Esophagus muscularis mucosa (tissue), 4 donors: ENCODE data around the gene MT1G. TPM values are rescaled to one million over a fixed set of nuclear protein-coding genes. Genes with fewer than 3 reads are reported as not detected.

ENCODE experiments used
- DNase-seq: peaks from one replicate; pipeline ENCODE4 v3.0.0-alpha.2; 2017; ENCODE audit errors: extremely low spot score
- H3K27ac ChIP-seq, 4 donors: fragments of 200-600 bp; sonication (generic); replicated peaks in 1 of 4; 1 replicate in 3 of 4; 2 replicates in 1 of 4; pipeline ENCODE4 v1.5.1; 2016 to 2019; ENCODE audit warnings: mild to moderate bottlenecking in 1 of 4
- H3K27me3 ChIP-seq, 4 donors: fragments of 200-600 bp; sonication (generic); one replicate each; pipeline versions ENCODE4 v1.5.1 to v1.6.0; 2016 to 2019
- H3K36me3 ChIP-seq, 4 donors: fragments of 200-600 bp; sonication (generic); one replicate each; pipeline ENCODE4 v1.5.1; 2016 to 2019
- H3K4me1 ChIP-seq, 4 donors: fragments of 200-600 bp; sonication (generic); one replicate each; pipeline ENCODE4 v1.5.1; 2016 to 2019
- H3K4me3 ChIP-seq, 4 donors: fragments of 200-600 bp; sonication (generic); 1 replicate in 2 of 4; 2 replicates in 2 of 4; pipeline ENCODE4 v1.5.1; 2016 to 2019; ENCODE audit warnings: mild to moderate bottlenecking in 4 of 4, moderate library complexity in 1 of 4
- H3K9me3 ChIP-seq, 4 donors: fragments of 200-600 bp; sonication (generic); 1 replicate in 3 of 4; 2 replicates in 1 of 4; pipeline ENCODE4 v1.5.1; 2016 to 2019
- EP300 ChIP-seq: sonication (generic); formaldehyde crosslinking; IDR thresholded peaks from one replicate; pipeline ENCODE4 v1.6.1; 2017; ENCODE audit warnings: antibody characterized with exemption
- POLR2A ChIP-seq: fragments of 450-650 bp; IDR thresholded peaks from one replicate; pipeline ENCODE4 v1.6.1; 2017; ENCODE audit warnings: antibody characterized with exemption, moderate library complexity, mild to moderate bottlenecking, low read depth
- POLR2AphosphoS5 ChIP-seq, 2 donors: sonication (generic); formaldehyde crosslinking; IDR thresholded peaks; one replicate each; pipeline ENCODE4 v1.6.1; 2017; ENCODE audit warnings: antibody characterized with exemption in 2 of 2
- WGBS: methylation state at CpG from one replicate; pipeline ENCODE4 v1.1.5; 2018; 5-methylcytosine and 5-hydroxymethylcytosine counted together
- intact Hi-C: fragments of 100-400 bp; cut with DNase I; formaldehyde crosslinking; loops from one replicate; pipeline ENCODE4 v1.15.1; 2023
- total RNA-seq, 4 donors: library from RNA; depleted of rRNA; stranded (reverse); fragments of >200 nt; gene quantifications; one replicate each; pipeline versions ENCODE4 v1.1.0 to v1.2.1, GENCODE V29; 2016
- TF ChIP-seq, protein P1 (sequence below), 3 experiments: fragments of 200-600 bp in 2 of 3; fragments of 450-650 bp in 1 of 3; sonication (generic) in 2 of 3; IDR thresholded peaks; one replicate each; pipeline ENCODE4 v1.5.1; 2017 to 2019; ENCODE audit warnings: antibody characterized with exemption in 3 of 3, mild to moderate bottlenecking in 2 of 3, moderate library complexity in 1 of 3

The MT1G gene
- total RNA-seq, 4 donors from 2014 or later, result 4.9 to 59.0 (median 19.0) TPM; not detected in 1

DNA sequence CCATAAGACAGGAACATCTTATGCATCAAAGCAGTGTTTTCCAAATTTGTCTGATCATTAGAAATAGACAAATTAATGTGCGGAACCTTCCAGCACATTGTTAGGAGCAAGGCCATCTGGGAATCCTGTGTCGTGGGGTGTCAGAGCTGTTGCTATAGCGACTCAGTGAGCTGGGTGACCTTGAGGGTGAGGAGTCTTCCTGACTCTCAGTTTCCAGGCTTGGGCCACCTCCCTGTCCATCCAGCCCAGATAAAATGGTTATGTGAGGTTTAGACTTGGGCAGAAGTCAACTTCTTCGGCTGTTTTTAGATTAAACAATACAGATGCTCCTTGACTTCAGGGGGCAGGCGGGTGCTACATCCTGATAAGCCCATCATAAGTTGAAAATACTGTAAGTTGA is 35.0 kb upstream of the MT1G start:
- no peak for TF ChIP-seq EP300
- TF ChIP-seq, protein P1, sequence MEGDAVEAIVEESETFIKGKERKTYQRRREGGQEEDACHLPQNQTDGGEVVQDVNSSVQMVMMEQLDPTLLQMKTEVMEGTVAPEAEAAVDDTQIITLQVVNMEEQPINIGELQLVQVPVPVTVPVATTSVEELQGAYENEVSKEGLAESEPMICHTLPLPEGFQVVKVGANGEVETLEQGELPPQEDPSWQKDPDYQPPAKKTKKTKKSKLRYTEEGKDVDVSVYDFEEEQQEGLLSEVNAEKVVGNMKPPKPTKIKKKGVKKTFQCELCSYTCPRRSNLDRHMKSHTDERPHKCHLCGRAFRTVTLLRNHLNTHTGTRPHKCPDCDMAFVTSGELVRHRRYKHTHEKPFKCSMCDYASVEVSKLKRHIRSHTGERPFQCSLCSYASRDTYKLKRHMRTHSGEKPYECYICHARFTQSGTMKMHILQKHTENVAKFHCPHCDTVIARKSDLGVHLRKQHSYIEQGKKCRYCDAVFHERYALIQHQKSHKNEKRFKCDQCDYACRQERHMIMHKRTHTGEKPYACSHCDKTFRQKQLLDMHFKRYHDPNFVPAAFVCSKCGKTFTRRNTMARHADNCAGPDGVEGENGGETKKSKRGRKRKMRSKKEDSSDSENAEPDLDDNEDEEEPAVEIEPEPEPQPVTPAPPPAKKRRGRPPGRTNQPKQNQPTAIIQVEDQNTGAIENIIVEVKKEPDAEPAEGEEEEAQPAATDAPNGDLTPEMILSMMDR (IDR thresholded peaks at IDR 0.05), result no peak
- TF ChIP-seq POLR2A, result no peak
- no peak for TF ChIP-seq POLR2AphosphoS5 (IDR thresholded peaks at IDR 0.05)
- WGBS, result 89% methylated on average over 5 of the region's 5 CpGs
- Histone ChIP-seq H3K36me3 (no peaks in the 10 kb centered on the region), H3K4me1 (peaks cover 3 to 10% (median 6%) of the 10 kb centered on the region in 4 donors), H3K4me3 (no peak overlapping the region), H3K27me3 (no peaks in the 10 kb centered on the region), H3K27ac (no peak overlapping the region), H3K9me3 (no peaks in the 10 kb centered on the region)
- intact Hi-C loops, result loop anchor here (2.0 to 5.0 kb wide), 3 partner anchors 30 to 186 kb away; no protein-coding TSS in a partner anchor
- DNase-seq, result no peak

DNA sequence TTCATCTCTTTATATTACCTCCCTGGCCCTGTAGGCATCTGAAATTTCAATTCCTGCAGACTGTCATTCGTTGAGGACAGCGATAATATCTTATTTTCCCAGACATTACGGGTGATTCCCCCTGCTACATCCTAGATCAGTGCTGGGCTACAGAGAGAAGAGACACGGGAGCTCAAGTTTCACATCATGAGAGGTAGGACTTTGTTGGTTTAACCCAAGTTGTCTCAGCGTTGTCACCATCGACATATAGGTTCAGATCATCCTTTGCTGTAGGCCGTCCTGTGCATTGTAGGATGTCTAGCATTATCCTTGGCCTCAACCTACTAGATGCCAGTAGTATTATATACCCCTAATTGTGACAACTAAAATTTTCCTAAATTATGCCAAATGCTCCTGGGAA is 33.7 kb upstream of the MT1G start:
- TF ChIP-seq POLR2AphosphoS5 (IDR thresholded peaks at IDR 0.05) (no peak), EP300 (no peak), POLR2A (no peak)
- TF ChIP-seq, protein P1 (IDR thresholded peaks at IDR 0.05), result no peak
- Histone ChIP-seq H3K4me3 (no peak overlapping the region), H3K9me3 (peaks cover 0 to 3% (median 0%) of the 10 kb centered on the region in 4 donors), H3K27me3 (no peaks in the 10 kb centered on the region), H3K36me3 (no peaks in the 10 kb centered on the region), H3K4me1 (peaks cover 3 to 10% (median 6%) of the 10 kb centered on the region in 4 donors), H3K27ac (no peak overlapping the region)
- no peak for DNase-seq
- WGBS, result 80% methylated on average over 7 of the region's 7 CpGs
- intact Hi-C loops, result loop anchor here (5.0 kb wide), 1 partner anchor 184 kb away; no protein-coding TSS in a partner anchor

DNA sequence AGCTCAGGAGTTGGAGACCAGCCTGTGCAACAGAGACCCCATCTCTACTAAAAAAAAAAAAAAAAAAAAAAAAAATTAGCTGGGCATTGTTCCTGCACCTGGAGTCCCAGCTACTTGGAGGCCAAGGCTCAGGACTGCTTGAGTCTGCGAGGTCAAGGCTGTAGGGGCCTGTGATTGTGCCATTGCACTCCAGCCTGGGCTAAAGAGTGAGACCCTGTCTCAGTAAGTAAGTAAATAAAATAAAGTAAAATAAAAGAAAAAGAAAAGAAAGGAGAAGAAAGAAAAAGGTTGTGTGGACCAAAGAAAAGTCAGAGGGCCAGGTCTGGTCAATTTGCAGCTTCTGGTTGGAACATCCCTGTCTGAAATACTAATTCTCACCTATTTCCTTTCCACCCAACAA is 32.8 kb upstream of the MT1G start:
- 96% methylated on average over 1 of the region's 1 CpG for WGBS

DNA sequence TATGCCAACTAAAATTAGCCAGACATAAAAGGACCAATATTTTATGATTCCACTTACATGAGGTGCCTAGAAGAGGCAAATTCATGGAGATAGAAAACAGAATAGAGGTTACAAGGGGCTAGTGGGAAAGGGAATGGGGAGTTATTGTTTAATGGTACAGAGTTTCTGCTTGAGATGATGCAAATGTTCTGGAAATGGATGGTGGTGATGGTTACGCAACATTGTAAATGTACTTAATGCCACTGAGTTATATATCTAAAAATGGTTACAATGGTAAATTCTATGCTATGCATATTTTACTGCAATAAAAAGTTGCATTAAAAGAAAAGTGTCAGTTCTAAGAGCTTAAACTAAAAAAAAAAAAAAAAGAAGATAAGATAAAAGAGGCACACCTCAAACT is 32.3 kb upstream of the MT1G start:
- WGBS, result 3% methylated on average over 1 of the region's 1 CpG
- peaks cover 3 to 10% (median 6%) of the 10 kb centered on the region in 4 donors for H3K4me1 ChIP-seq
- TF ChIP-seq POLR2AphosphoS5 (IDR thresholded peaks at IDR 0.05) (no peak), EP300 (no peak), POLR2A (no peak)
- TF ChIP-seq, protein P1 (IDR thresholded peaks at IDR 0.05), result no peak
- H3K27me3 ChIP-seq, result no peaks in the 10 kb centered on the region
- no peak overlapping the region for H3K4me3 ChIP-seq
- DNase-seq, result no peak
- peaks cover 0 to 3% (median 0%) of the 10 kb centered on the region in 4 donors for H3K9me3 ChIP-seq
- intact Hi-C loops, result loop anchor here (5.0 kb wide), 1 partner anchor 183 kb away; no protein-coding TSS in a partner anchor
- no peak overlapping the region for H3K27ac ChIP-seq
- no peaks in the 10 kb centered on the region for H3K36me3 ChIP-seq

More for the DNA sequence above, 32.8 kb upstream of the MT1G start:
- no peaks in the 10 kb centered on the region for H3K36me3 ChIP-seq
- H3K27ac ChIP-seq, result no peak overlapping the region
- intact Hi-C loops, result loop anchor here (5.0 kb wide), 1 partner anchor 183 kb away; no protein-coding TSS in a partner anchor
- DNase-seq, result no peak
- TF ChIP-seq POLR2A (no peak), EP300 (no peak), POLR2AphosphoS5 (IDR thresholded peaks at IDR 0.05) (no peak)
- TF ChIP-seq, protein P1 (IDR thresholded peaks at IDR 0.05), result no peak
- no peak overlapping the region for H3K4me3 ChIP-seq
- no peaks in the 10 kb centered on the region for H3K27me3 ChIP-seq
- H3K4me1 ChIP-seq, result peaks cover 3 to 10% (median 6%) of the 10 kb centered on the region in 4 donors
- H3K9me3 ChIP-seq, result peaks cover 0 to 3% (median 0%) of the 10 kb centered on the region in 4 donors
